ENCODE data around the gene PTGIS. TPM values are rescaled to one million over a fixed set of nuclear protein-coding genes. Genes with fewer than 3 reads are reported as not detected.

Gene PTGIS
- total RNA-seq, 1 donor from 2014 or later: 10.8 TPM

- DNase-seq: no peak
Measured at GRCh38 chr20:49469060-49469459, 98.9 kb downstream of the PTGIS start.

GRCh38 chr20:49468412-49468811, 99.5 kb downstream of the PTGIS start:
- DNase-seq: no peak

DNA sequence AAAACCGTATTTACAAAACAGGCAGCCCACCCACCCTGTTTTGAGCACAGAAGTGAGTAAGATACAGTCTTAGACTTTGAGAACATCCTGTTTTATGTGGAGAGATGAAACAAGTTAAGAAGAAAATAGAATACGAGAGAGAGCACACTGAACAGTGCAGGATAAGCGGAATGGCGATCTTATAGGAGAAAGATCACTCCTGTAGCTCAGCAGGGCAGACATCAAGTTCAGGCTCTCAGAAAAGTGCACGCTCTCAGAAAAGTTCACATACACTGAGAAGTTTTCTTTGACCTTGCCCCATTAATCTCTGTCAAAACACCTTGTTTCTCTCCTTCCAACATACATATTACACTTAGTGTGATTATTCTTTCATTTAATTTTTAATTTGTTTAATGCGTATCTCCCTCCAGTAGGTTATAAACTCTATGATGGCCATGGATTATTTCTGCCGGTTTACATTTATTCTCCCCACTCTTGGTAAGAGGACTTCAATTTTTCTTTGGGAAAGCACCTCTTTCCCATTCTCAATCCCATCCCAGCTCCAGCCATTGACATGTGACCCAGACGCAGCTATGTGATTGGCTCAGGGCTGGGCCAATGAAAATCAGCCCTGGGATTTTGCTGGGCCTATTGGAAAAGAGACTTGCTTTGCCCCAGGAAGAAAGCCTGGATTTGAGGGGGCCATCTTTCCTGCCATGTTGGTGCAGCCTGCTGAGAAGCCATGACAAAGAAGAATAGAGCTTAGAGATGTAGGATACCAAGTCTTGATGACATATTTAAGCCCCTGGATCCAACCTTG, 101.6 kb downstream of the PTGIS start:
- no peak for DNase-seq

DNA sequence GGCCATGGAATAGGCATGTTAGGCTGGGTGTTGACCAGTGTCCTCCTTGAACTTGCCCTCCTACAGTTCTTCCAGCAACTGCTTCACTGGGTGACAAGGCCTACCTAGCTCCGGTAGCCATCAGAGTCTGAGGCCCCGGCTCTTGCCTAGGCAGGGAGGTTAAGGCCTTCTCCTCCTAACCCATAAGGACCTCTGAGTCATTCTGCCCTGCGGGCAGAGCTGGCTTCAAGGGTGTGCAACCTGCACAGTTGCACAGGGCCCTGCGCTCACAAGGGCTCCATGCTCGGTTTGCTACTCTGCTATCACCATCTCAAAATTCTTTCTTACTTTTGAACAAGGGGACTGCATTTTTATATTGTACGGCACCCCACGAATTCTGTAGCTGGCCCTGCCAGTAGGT, 103.4 kb downstream of the PTGIS start:
- DNase-seq: no peak

DNA sequence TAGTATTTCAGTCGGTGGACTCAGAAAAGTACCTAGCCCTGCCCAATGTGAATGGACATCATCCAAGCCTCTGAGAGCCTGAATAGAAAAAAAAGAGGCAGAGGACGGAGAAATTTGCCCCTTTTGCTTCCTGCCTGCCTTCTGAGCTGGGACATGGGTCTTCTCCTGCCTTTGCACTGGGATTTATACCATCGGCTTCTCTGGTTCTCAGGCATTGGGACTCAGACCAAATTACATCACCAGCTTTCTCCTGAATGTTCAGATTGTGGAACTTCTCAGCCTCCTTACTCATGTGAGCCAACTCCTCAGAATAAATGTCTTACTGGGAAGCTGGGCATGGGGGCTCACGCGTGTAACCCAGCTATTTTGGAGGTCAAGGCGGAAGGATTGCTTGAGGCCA, 105.3 kb downstream of the PTGIS start:
- no peak for DNase-seq

DNA sequence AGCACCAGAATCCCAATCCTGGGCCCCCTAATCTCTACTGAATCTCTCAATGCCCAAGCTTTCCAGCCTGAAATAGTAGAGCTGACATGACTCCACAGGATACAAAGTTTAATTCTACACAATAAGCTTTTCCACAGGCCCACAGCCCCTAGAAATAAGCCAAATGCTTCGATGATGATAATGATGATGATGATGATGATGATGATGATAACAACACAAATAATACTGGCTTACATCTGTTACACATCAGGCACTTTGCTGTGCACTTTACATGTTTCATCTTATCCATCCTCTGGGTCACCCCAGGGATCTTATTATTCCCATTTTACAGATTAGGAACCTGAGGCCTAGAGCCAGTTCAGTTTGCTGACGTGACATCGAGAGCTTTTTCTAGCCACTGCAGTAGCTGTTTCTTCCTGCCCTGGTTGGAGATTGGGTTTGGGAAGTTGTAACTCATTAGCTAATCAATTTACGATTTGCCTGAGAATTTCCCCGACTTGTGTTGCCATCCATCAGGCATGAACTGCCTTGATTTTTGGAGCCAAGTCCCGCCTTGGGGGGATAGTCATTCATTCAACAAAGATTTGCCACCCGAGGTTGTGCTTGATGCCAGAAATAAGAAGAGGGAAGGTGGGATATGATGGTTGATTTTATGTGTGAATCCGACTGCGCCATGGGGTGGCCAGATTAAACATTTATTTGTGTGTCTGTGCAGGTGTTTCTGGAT, 105.9 kb downstream of the PTGIS start:
- DNase-seq: no peak

- no peak for DNase-seq
Measured at GRCh38 chr20:49460916-49461315, 107.0 kb downstream of the PTGIS start.

DNA sequence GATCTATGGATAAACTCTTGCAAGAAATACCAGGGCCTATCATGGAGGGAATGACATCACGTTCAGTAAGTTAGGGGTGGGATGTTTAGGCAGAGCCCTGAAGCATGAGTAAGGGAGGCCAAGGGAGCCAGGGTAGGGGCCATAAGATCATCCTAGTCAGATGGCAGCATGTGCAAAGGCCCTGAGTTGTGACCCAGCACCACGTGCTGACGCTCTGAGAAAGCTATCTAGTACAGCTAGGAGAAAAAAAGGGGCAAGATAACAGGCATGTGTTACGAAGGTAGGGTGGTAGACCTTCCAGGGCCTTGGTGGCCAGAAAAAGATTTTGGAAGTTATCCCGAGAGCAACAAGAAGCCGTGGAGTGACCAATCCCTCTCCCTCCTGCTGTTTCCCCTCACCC, 107.8 kb downstream of the PTGIS start:
- DNase-seq: no peak

- DNase-seq: no peak
Measured at GRCh38 chr20:49459684-49460083, 108.3 kb downstream of the PTGIS start.

DNA sequence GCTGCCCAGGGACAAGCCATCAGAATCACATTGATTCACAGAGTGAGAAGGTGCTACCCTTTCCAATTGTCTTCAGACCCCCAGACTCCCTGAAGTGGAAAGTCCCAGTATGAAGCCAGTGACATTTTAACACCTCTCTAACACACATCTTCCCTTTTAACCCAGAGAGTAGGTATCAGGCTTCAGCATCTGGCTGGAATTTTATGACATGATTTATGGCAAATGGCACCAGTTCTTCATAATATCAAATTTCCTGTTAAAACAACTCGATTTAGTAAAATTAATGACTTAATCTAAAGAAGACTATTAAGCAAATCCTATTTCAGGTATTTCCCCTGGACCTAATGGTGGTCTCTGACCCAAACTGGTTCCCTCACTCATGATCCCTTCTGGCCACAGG, 110.5 kb downstream of the PTGIS start:
- no peak for DNase-seq

DNA sequence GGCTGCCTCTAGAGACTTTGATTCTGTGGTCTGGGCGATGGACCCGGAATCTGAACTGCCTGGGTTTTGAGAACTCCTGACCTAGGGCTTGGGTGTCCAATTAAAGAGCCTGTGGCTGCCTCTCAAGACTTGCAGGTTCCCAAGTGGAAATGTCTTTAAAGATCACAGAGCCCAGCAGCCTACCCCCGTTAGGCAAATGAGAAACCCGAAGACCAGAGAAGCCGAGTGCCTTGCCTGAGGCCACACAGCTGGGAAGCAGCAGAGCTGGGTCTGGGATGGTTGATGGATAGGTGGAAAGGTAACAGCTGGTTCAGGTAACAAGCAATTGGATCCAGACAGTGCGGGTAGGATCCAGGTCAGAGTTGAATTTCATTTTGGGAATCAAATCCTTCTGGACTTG, 111.3 kb downstream of the PTGIS start:
- DNase-seq: no peak

- no peak for DNase-seq
Measured at GRCh38 chr20:49455691-49456090, 112.2 kb downstream of the PTGIS start.

Other genes starting within 250 kb of the PTGIS start
- gene KCNB1, start 85.5 kb downstream of the PTGIS start, total RNA-seq: 5.8 TPM
- 59.3 TPM for gene B4GALT5, start 145.7 kb upstream of the PTGIS start, total RNA-seq
- 6.1 TPM for gene SLC9A8, start 244.7 kb upstream of the PTGIS start, total RNA-seq

Data from occipital lobe (tissue), 2 donors.